Adrenal gland (tissue), 12 donors: ENCODE data around the gene PLXNA2. TPM values are rescaled to one million over a fixed set of nuclear protein-coding genes. Genes with fewer than 3 reads are reported as not detected.
A peak's percentile ranks its signal among the peaks of the same experiment; 100 is the strongest.

Source experiments
- DNase-seq, 7 donors: peaks; one replicate each; pipeline ENCODE4 v3.0.0-alpha.2; 2019 to 2020
- H3K27ac ChIP-seq, 5 donors: fragments of 200-600 bp; sonication (generic) in 4 of 5; 1 replicate in 3 of 5; 2 replicates in 2 of 5; pipeline versions ENCODE4 v1.5.1 to v1.8.0; 2016 to 2020; ENCODE audit warnings: mild to moderate bottlenecking in 1 of 5
- H3K27me3 ChIP-seq: fragments of 200-600 bp; 2 replicates; pipeline ENCODE4 v1.8.0; 2021
- H3K36me3 ChIP-seq, 2 donors: fragments of 200-600 bp; replicated peaks in 1 of 2; 1 replicate in 1 of 2; 2 replicates in 1 of 2; pipeline versions ENCODE4 v1.5.1 to v1.8.0; 2018 to 2022
- H3K4me1 ChIP-seq, 2 donors: fragments of 200-600 bp; replicated peaks in 1 of 2; 1 replicate in 1 of 2; 2 replicates in 1 of 2; pipeline versions ENCODE4 v1.5.1 to v1.8.0; 2018 to 2021
- H3K4me3 ChIP-seq, 4 donors: fragments of 200-600 bp; sonication (generic) in 3 of 4; one replicate each; pipeline ENCODE4 v1.5.1; 2016 to 2018
- H3K9me3 ChIP-seq, 3 donors: fragments of 200-600 bp; sonication (generic) in 1 of 3; replicated peaks in 1 of 3; 1 replicate in 2 of 3; 2 replicates in 1 of 3; pipeline versions ENCODE4 v1.5.1 to v1.8.0; 2016 to 2021
- CTCF ChIP-seq, 6 experiments: fragments of 450-650 bp in 4 of 6; fragments of 200-600 bp in 2 of 6; sonication (generic) in 1 of 6; IDR thresholded peaks; 1 replicate in 5 of 6; 2 replicates in 1 of 6; pipeline versions ENCODE4 v1.5.1 to v1.8.0; 2016 to 2021; ENCODE audit warnings: antibody characterized with exemption in 6 of 6, mild to moderate bottlenecking in 2 of 6, moderate library complexity in 1 of 6
- POLR2A ChIP-seq, 2 donors: fragments of 450-650 bp; IDR thresholded peaks; one replicate each; pipeline ENCODE4 v1.6.1; 2017; ENCODE audit warnings: antibody characterized with exemption in 2 of 2, mild to moderate bottlenecking in 2 of 2, moderate library complexity in 1 of 2
- WGBS, 4 donors: extraction: QIAGEN DNeasy Blood & Tissue Kit in 2 of 4; methylation state at CpG; one replicate each; pipeline versions ENCODE4 v1.1.5 to v1.1.7; 2013 to 2017; 5-methylcytosine and 5-hydroxymethylcytosine counted together
- intact Hi-C, 2 donors: fragments of 100-400 bp; cut with DNase I; formaldehyde crosslinking; loops; one replicate each; pipeline versions ENCODE4 v1.14.1 to v1.15.0; 2022 to 2023
- polyA plus RNA-seq, 3 donors: library from polyadenylated mRNA; stranded (reverse); fragments of 200-250 nt in 2 of 3; fragments of 350-450 nt in 1 of 3; fragmentation: Illumina TruSeq in 1 of 3; extraction: RNeasy Lipid Tissue Mini Kit (QIAGEN cat#74804) in 1 of 3; gene quantifications; one replicate each; pipeline ENCODE4 v1.2.3, GENCODE V29; 2013 to 2014
- total RNA-seq, 9 donors: library from RNA; depleted of rRNA in 4 of 9; stranded (reverse); fragments of >200 nt in 4 of 9; fragments of 120-200 nt in 1 of 9; fragmentation: NEBNext Ultra II Directional in 1 of 9; extraction: Animal tissue kit (Norgen Biotek cat#: 25700) in 1 of 9; gene quantifications; one replicate each; pipeline versions ENCODE4 v1.1.0 to v1.2.4, GENCODE V29; 2013 to 2023
- donor health status: healthy with polysubstance abuse.
- donor health status: Bipolar disorder and iron deficiency.
- donor health status: DM: yes; HTN: yes; CAD: no.
- donor health status: DM: no; HTN: no; CAD: no.
- donor health status: DM: no; HTN: no; CAD: no.
- donor health status: DM: yes; HTN: yes; CAD: no.

The PLXNA2 gene
- total and polyA plus RNA-seq, 12 donors: 2.7 to 9.4 (median 4.5) TPM

- intact Hi-C loops: no loop called here
These were observed 261.0 kb downstream of the PLXNA2 start for GRCh38 chr1:207983044-207983635.

GRCh38 chr1:207981976-207982375 lies 262.2 kb downstream of the PLXNA2 start:
- Histone ChIP-seq H3K36me3 (no peaks in the 10 kb centered on the region), H3K9me3 (no peaks in the 10 kb centered on the region), H3K4me1 (no peaks in the 10 kb centered on the region), H3K27me3 (no peaks in the 10 kb centered on the region), H3K4me3 (no peak overlapping the region), H3K27ac (no peak overlapping the region)
- intact Hi-C loops: no loop called here
- no peak for TF ChIP-seq POLR2A (IDR thresholded peaks at IDR 0.05)
- TF ChIP-seq CTCF (IDR thresholded peaks at IDR 0.05): peak in 5 of 6 experiments; percentile 8 to 40 (median 21)
- WGBS, 4 donors: 50 to 71% (median 57%) methylated on average over 2 of the region's 2 CpGs
- peak in 2 of 7 donors; percentile 23 to 27 for DNase-seq

More at GRCh38 chr1:207983044-207983635, 261.0 kb downstream of the PLXNA2 start:
- Histone ChIP-seq H3K4me3 (no peak overlapping the region), H3K36me3 (no peaks in the 10 kb centered on the region), H3K4me1 (no peaks in the 10 kb centered on the region), H3K27ac (no peak overlapping the region), H3K27me3 (no peaks in the 10 kb centered on the region), H3K9me3 (no peaks in the 10 kb centered on the region)
- no peak for DNase-seq
- 80 to 87% (median 81%) methylated on average over 6 of the region's 6 CpGs for whole genome bisulfite sequencing, 4 donors
- TF ChIP-seq CTCF (IDR thresholded peaks at IDR 0.05) (no peak), POLR2A (IDR thresholded peaks at IDR 0.05) (no peak)

GRCh38 chr1:207978441-207978840 lies 265.7 kb downstream of the PLXNA2 start:
- intact Hi-C loops: no loop called here
- H3K36me3 ChIP-seq: no peaks in the 10 kb centered on the region
- no peaks in the 10 kb centered on the region for H3K9me3 ChIP-seq
- H3K4me1 ChIP-seq: no peaks in the 10 kb centered on the region
- no peak overlapping the region for H3K27ac ChIP-seq
- DNase-seq: no peak
- no peaks in the 10 kb centered on the region for H3K27me3 ChIP-seq
- TF ChIP-seq POLR2A (IDR thresholded peaks at IDR 0.05) (no peak), CTCF (IDR thresholded peaks at IDR 0.05) (no peak)
- WGBS, 4 donors: 81 to 91% (median 82%) methylated on average over 4 of the region's 4 CpGs
- no peak overlapping the region for H3K4me3 ChIP-seq

- no peak for DNase-seq
- Histone ChIP-seq H3K27ac (no peak overlapping the region), H3K27me3 (no peaks in the 10 kb centered on the region), H3K36me3 (no peaks in the 10 kb centered on the region), H3K4me3 (no peak overlapping the region), H3K9me3 (no peaks in the 10 kb centered on the region), H3K4me1 (no peaks in the 10 kb centered on the region)
- intact Hi-C loops: no loop called here
- WGBS, 4 donors: 84 to 96% (median 89%) methylated on average over 1 of the region's 1 CpG
- TF ChIP-seq POLR2A (IDR thresholded peaks at IDR 0.05) (no peak), CTCF (IDR thresholded peaks at IDR 0.05) (no peak)
These were observed 266.3 kb downstream of the PLXNA2 start for GRCh38 chr1:207977876-207978275.
